ENCODE results near the gene CLCN7. TPM values are rescaled to one million over a fixed set of nuclear protein-coding genes. Genes with fewer than 3 reads are reported as not detected.
A peak's percentile ranks its signal among the peaks of the same experiment; 100 is the strongest.
"Not testable (repeated sequence)": the region's sequence is repeated elsewhere in the genome, so short reads cannot be mapped to it uniquely, and the experiment has no call there.

Gene CLCN7
- total RNA-seq, 1 donor from 2014 or later: 58.0 TPM

GRCh38 chr16:1487395-1488053 is 12.7 kb upstream of the CLCN7 start:
- intact Hi-C loops (cut with micrococcal nuclease): no loop called here
- Mint-ChIP-seq H3K27me3 (peaks cover 3% of the 10 kb centered on the region), H3K4me3 (no peak overlapping the region), H3K4me1 (peaks cover 5% of the 10 kb centered on the region), H3K27ac (no peak overlapping the region), H3K36me3 (ENCODE audit: low read depth) (no peaks in the 10 kb centered on the region), H3K9me3 (no peaks in the 10 kb centered on the region)
- no peak for DNase-seq

GRCh38 chr16:1486551-1487390 is 11.9 kb upstream of the CLCN7 start:
- Mint-ChIP-seq H3K4me3 (no peak overlapping the region), H3K4me1 (no peaks in the 10 kb centered on the region), H3K36me3 (ENCODE audit: low read depth) (no peaks in the 10 kb centered on the region), H3K27me3 (peaks cover 3% of the 10 kb centered on the region), H3K27ac (no peak overlapping the region), H3K9me3 (no peaks in the 10 kb centered on the region)
- DNase-seq: no peak
- intact Hi-C loops (cut with micrococcal nuclease): no loop called here

GRCh38 chr16:1485847-1486496 is 11.1 kb upstream of the CLCN7 start:
- no peaks in the 10 kb centered on the region for H3K9me3 Mint-ChIP-seq
- H3K4me1 Mint-ChIP-seq: no peaks in the 10 kb centered on the region
- H3K36me3 Mint-ChIP-seq (ENCODE audit: low read depth): no peaks in the 10 kb centered on the region
- no peak for DNase-seq
- no peak overlapping the region for H3K27ac Mint-ChIP-seq
- peaks cover 3% of the 10 kb centered on the region for H3K27me3 Mint-ChIP-seq
- intact Hi-C loops (cut with micrococcal nuclease): no loop called here
- H3K4me3 Mint-ChIP-seq: no peak overlapping the region

GRCh38 chr16:1481906-1482835 is 7.3 kb upstream of the CLCN7 start:
- Mint-ChIP-seq H3K36me3 (ENCODE audit: low read depth) (no peaks in the 10 kb centered on the region), H3K9me3 (no peaks in the 10 kb centered on the region), H3K27ac (no peak overlapping the region), H3K4me1 (no peaks in the 10 kb centered on the region), H3K4me3 (no peak overlapping the region), H3K27me3 (peaks cover 3% of the 10 kb centered on the region)
- intact Hi-C loops (cut with micrococcal nuclease): no loop called here
- no peak for DNase-seq

GRCh38 chr16:1478937-1479336 is 4.1 kb upstream of the CLCN7 start:
- H3K9me3 Mint-ChIP-seq; DNase-seq; H3K27me3 Mint-ChIP-seq; H3K4me3 Mint-ChIP-seq; intact Hi-C loops (cut with micrococcal nuclease); H3K4me1 Mint-ChIP-seq; H3K27ac Mint-ChIP-seq; H3K36me3 Mint-ChIP-seq (ENCODE audit: low read depth): not testable (repeated sequence)

GRCh38 chr16:1477033-1477432 is 2.2 kb upstream of the CLCN7 start:
- no peak overlapping the region for H3K4me3 Mint-ChIP-seq
- intact Hi-C loops (cut with micrococcal nuclease): no loop called here
- no peak overlapping the region for H3K27ac Mint-ChIP-seq
- no peaks in the 10 kb centered on the region for H3K9me3 Mint-ChIP-seq
- H3K36me3 Mint-ChIP-seq (ENCODE audit: low read depth): peaks cover 3% of the 10 kb centered on the region
- H3K4me1 Mint-ChIP-seq: peaks cover 7% of the 10 kb centered on the region
- no peaks in the 10 kb centered on the region for H3K27me3 Mint-ChIP-seq
- DNase-seq: no peak

GRCh38 chr16:1475552-1476114 is 805 bp upstream of the CLCN7 start:
- no peak for DNase-seq
- peak overlapping the region; percentile 89 for H3K4me3 Mint-ChIP-seq
- no peaks in the 10 kb centered on the region for H3K9me3 Mint-ChIP-seq
- H3K4me1 Mint-ChIP-seq: peaks cover 9% of the 10 kb centered on the region
- intact Hi-C loops (cut with micrococcal nuclease): loop anchor here (1.0 to 2.0 kb wide), 3 partner anchors 18 to 296 kb away; partner anchors contain the start of genes NME3, TELO2 and UQCC4
- no peaks in the 10 kb centered on the region for H3K27me3 Mint-ChIP-seq
- H3K27ac Mint-ChIP-seq: peak overlapping the region; percentile 87
- H3K36me3 Mint-ChIP-seq (ENCODE audit: low read depth): peaks cover 3% of the 10 kb centered on the region

- Mint-ChIP-seq H3K4me1 (peaks cover 9% of the 10 kb centered on the region), H3K4me3 (peak overlapping the region; percentile 89), H3K9me3 (no peaks in the 10 kb centered on the region), H3K27me3 (no peaks in the 10 kb centered on the region), H3K27ac (peak overlapping the region; percentile 41), H3K36me3 (ENCODE audit: low read depth) (peaks cover 3% of the 10 kb centered on the region)
- intact Hi-C loops (cut with micrococcal nuclease): loop anchor here (2.0 kb wide), 1 partner anchor 53 kb away; the partner anchor contains the start of gene UQCC4
- DNase-seq: no peak
Measured at GRCh38 chr16:1474082-1474795, 589 bp downstream of the CLCN7 start.

DNA sequence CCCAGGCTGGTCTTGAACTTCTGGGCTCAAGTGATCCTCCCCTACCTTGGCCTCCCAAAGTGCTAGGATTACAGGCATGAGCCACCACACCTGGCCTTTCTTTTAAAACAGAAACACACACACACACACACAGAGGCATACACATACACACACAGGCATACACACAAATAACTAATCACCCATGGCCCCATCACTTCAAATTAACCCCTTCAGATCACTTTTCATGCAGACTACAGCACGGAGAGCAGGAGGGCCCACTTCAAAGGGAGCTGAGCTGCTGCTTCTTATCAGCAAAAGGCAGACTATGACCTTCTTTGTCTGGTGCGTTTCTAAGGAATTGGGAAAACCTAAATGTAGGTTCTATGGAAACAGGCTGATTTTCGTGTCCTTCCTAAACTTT is 1.9 kb downstream of the CLCN7 start:
- peak overlapping the region; percentile 4 for H3K27ac Mint-ChIP-seq

DNA sequence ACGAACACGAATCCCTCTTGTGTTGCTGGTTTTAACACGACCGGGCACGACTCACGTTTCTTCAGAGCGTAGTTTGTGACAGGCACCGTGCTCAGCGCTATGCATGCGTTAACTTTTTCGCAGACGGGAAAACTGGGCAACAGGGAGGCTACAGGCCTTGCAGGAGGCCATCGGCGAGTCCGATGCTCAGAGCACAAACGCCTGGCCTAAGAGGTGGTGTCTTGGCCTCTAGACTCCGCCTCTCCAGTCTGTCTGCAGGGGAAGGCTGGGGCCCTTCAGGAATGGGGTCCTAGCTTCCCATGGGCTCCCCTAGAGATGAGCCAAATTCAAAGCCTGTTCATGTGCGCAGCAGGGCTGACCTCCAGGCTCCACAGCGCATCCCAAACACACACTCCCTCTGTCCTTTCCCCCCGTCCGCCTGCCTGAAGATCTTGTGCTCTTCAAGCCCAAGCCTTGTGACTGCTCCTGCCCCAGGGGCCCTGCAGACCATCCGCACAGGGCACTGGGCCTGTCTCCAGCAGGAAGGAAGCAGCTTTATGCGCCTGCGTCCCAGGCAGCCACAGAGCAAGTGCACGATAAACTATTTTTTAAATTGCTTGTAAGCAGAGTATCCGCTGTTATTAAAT is 3.1 kb downstream of the CLCN7 start:
- Mint-ChIP-seq H3K4me3 (no peak overlapping the region), H3K36me3 (ENCODE audit: low read depth) (peaks cover 3% of the 10 kb centered on the region)

More for the DNA sequence above, 1.9 kb downstream of the CLCN7 start:
- H3K4me3 Mint-ChIP-seq: peak overlapping the region; percentile 70
- peaks cover 9% of the 10 kb centered on the region for H3K4me1 Mint-ChIP-seq
- H3K9me3 Mint-ChIP-seq: no peaks in the 10 kb centered on the region
- H3K27me3 Mint-ChIP-seq: no peaks in the 10 kb centered on the region
- H3K36me3 Mint-ChIP-seq (ENCODE audit: low read depth): peaks cover 3% of the 10 kb centered on the region
- intact Hi-C loops (cut with micrococcal nuclease): no loop called here
- DNase-seq: no peak

DNA sequence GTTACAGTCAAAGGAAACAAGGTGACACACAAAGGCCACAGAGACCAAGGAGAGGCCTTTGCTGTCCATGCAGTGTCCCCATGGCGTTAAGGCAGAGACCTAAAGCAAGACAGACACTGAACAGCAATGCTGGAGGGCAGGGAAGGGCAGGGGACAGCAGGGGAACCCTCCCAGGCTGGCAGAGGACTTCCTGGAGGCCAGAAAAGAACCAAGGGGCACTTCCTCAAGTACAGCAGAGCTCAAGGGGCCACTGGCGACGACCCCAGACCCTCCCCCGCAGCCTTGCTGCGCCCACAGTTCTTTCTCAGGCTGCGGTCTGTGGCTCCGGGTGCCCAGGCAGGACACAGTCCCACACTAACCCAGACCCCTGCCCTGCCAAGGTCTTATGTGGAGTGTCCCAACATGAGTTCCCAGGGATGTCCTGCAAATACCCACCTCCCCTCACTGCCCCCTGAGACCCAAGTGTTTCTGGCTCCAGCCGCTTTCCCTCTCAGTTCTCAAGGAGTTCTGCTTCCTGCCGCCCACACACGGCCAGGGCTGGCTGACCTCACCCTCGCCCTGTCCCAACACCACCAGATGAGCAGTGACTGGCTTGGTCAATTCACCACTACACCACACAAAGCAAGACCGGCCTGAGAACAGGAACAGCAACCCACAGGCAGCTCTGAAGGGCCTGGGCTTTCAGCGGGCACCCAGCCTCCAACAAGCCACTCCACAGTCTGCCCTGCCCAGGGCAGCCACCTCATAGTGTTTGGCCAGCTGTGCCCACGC is 4.2 kb downstream of the CLCN7 start:
- intact Hi-C loops (cut with micrococcal nuclease): no loop called here
- H3K27ac Mint-ChIP-seq: no peak overlapping the region
- H3K4me3 Mint-ChIP-seq: no peak overlapping the region
- no peaks in the 10 kb centered on the region for H3K27me3 Mint-ChIP-seq
- peaks cover 1% of the 10 kb centered on the region for H3K36me3 Mint-ChIP-seq (ENCODE audit: low read depth)
- no peaks in the 10 kb centered on the region for H3K9me3 Mint-ChIP-seq
- H3K4me1 Mint-ChIP-seq: peaks cover 9% of the 10 kb centered on the region
- DNase-seq: no peak

More for the DNA sequence above, 3.1 kb downstream of the CLCN7 start:
- intact Hi-C loops (cut with micrococcal nuclease): no loop called here
- peaks cover 9% of the 10 kb centered on the region for H3K4me1 Mint-ChIP-seq
- no peak overlapping the region for H3K27ac Mint-ChIP-seq
- DNase-seq: no peak
- no peaks in the 10 kb centered on the region for H3K27me3 Mint-ChIP-seq
- H3K9me3 Mint-ChIP-seq: no peaks in the 10 kb centered on the region
